ENCODE measurements around the gene PIPOX.

The PIPOX gene

GRCh38 chr17:29050176-29050575 is 7.2 kb downstream of the PIPOX start:
- Mint-ChIP-seq H3K4me1 (ENCODE audit: low read depth) (peaks cover 10% of the 10 kb centered on the region), H3K9me3 (no peaks in the 10 kb centered on the region), H3K27ac (no peak overlapping the region), H3K36me3 (ENCODE audit: low read depth) (no peaks in the 10 kb centered on the region), H3K27me3 (peaks cover 3% of the 10 kb centered on the region), H3K4me3 (no peak overlapping the region)

GRCh38 chr17:29051194-29051593 is 8.3 kb downstream of the PIPOX start:
- H3K4me3 Mint-ChIP-seq, result no peak overlapping the region
- H3K27ac Mint-ChIP-seq, result no peak overlapping the region
- no peaks in the 10 kb centered on the region for H3K36me3 Mint-ChIP-seq (ENCODE audit: low read depth)
- H3K9me3 Mint-ChIP-seq, result no peaks in the 10 kb centered on the region
- H3K27me3 Mint-ChIP-seq, result no peaks in the 10 kb centered on the region
- peaks cover 5% of the 10 kb centered on the region for H3K4me1 Mint-ChIP-seq (ENCODE audit: low read depth)

GRCh38 chr17:29051731-29052130 is 8.8 kb downstream of the PIPOX start:
- H3K27ac Mint-ChIP-seq, result no peak overlapping the region
- no peaks in the 10 kb centered on the region for H3K27me3 Mint-ChIP-seq
- H3K9me3 Mint-ChIP-seq, result no peaks in the 10 kb centered on the region
- H3K4me1 Mint-ChIP-seq (ENCODE audit: low read depth), result peaks cover 5% of the 10 kb centered on the region
- H3K4me3 Mint-ChIP-seq, result no peak overlapping the region
- H3K36me3 Mint-ChIP-seq (ENCODE audit: low read depth), result no peaks in the 10 kb centered on the region

GRCh38 chr17:29054835-29055234 is 11.9 kb downstream of the PIPOX start:
- H3K36me3 Mint-ChIP-seq (ENCODE audit: low read depth), result no peaks in the 10 kb centered on the region
- no peaks in the 10 kb centered on the region for H3K9me3 Mint-ChIP-seq
- H3K4me3 Mint-ChIP-seq, result no peak overlapping the region
- H3K4me1 Mint-ChIP-seq (ENCODE audit: low read depth), result peaks cover 4% of the 10 kb centered on the region
- no peaks in the 10 kb centered on the region for H3K27me3 Mint-ChIP-seq
- no peak overlapping the region for H3K27ac Mint-ChIP-seq

GRCh38 chr17:29057361-29057760 is 14.4 kb downstream of the PIPOX start:
- H3K27ac Mint-ChIP-seq, result no peak overlapping the region
- no peaks in the 10 kb centered on the region for H3K27me3 Mint-ChIP-seq
- H3K9me3 Mint-ChIP-seq, result no peaks in the 10 kb centered on the region
- H3K4me3 Mint-ChIP-seq, result no peak overlapping the region
- H3K4me1 Mint-ChIP-seq (ENCODE audit: low read depth), result peaks cover 15% of the 10 kb centered on the region
- H3K36me3 Mint-ChIP-seq (ENCODE audit: low read depth), result no peaks in the 10 kb centered on the region

GRCh38 chr17:29058391-29058790 is 15.4 kb downstream of the PIPOX start:
- H3K9me3 Mint-ChIP-seq, result no peaks in the 10 kb centered on the region
- no peaks in the 10 kb centered on the region for H3K36me3 Mint-ChIP-seq (ENCODE audit: low read depth)
- no peak overlapping the region for H3K4me3 Mint-ChIP-seq
- no peak overlapping the region for H3K27ac Mint-ChIP-seq
- peaks cover 15% of the 10 kb centered on the region for H3K4me1 Mint-ChIP-seq (ENCODE audit: low read depth)
- no peaks in the 10 kb centered on the region for H3K27me3 Mint-ChIP-seq

GRCh38 chr17:29059281-29059680 is 16.3 kb downstream of the PIPOX start:
- Mint-ChIP-seq H3K4me3 (no peak overlapping the region), H3K4me1 (ENCODE audit: low read depth) (peaks cover 15% of the 10 kb centered on the region), H3K36me3 (ENCODE audit: low read depth) (no peaks in the 10 kb centered on the region), H3K27ac (no peak overlapping the region), H3K27me3 (no peaks in the 10 kb centered on the region), H3K9me3 (no peaks in the 10 kb centered on the region)

GRCh38 chr17:29060475-29060874 is 17.5 kb downstream of the PIPOX start:
- no peaks in the 10 kb centered on the region for H3K9me3 Mint-ChIP-seq
- H3K4me3 Mint-ChIP-seq, result no peak overlapping the region
- peaks cover 15% of the 10 kb centered on the region for H3K4me1 Mint-ChIP-seq (ENCODE audit: low read depth)
- no peaks in the 10 kb centered on the region for H3K36me3 Mint-ChIP-seq (ENCODE audit: low read depth)
- H3K27ac Mint-ChIP-seq, result no peak overlapping the region
- H3K27me3 Mint-ChIP-seq, result no peaks in the 10 kb centered on the region

- Mint-ChIP-seq H3K9me3 (no peaks in the 10 kb centered on the region), H3K4me3 (no peak overlapping the region), H3K27me3 (no peaks in the 10 kb centered on the region), H3K36me3 (ENCODE audit: low read depth) (no peaks in the 10 kb centered on the region), H3K27ac (peak overlapping the region; percentile 43), H3K4me1 (ENCODE audit: low read depth) (peaks cover 15% of the 10 kb centered on the region)
These were observed 18.1 kb downstream of the PIPOX start for GRCh38 chr17:29061036-29061435.

- no peak overlapping the region for H3K4me3 Mint-ChIP-seq
- no peaks in the 10 kb centered on the region for H3K36me3 Mint-ChIP-seq (ENCODE audit: low read depth)
- H3K27ac Mint-ChIP-seq, result no peak overlapping the region
- no peaks in the 10 kb centered on the region for H3K9me3 Mint-ChIP-seq
- H3K4me1 Mint-ChIP-seq (ENCODE audit: low read depth), result peaks cover 15% of the 10 kb centered on the region
- H3K27me3 Mint-ChIP-seq, result no peaks in the 10 kb centered on the region
These were observed 19.3 kb downstream of the PIPOX start for GRCh38 chr17:29062215-29062614.

- Mint-ChIP-seq H3K9me3 (no peaks in the 10 kb centered on the region), H3K27me3 (no peaks in the 10 kb centered on the region), H3K36me3 (ENCODE audit: low read depth) (no peaks in the 10 kb centered on the region), H3K4me3 (no peak overlapping the region), H3K27ac (no peak overlapping the region), H3K4me1 (ENCODE audit: low read depth) (peaks cover 15% of the 10 kb centered on the region)
These were observed 21.1 kb downstream of the PIPOX start for GRCh38 chr17:29063992-29064391.

GRCh38 chr17:29066047-29066446 is 23.1 kb downstream of the PIPOX start:
- H3K27me3 Mint-ChIP-seq, result no peaks in the 10 kb centered on the region
- H3K4me3 Mint-ChIP-seq, result no peak overlapping the region
- no peak overlapping the region for H3K27ac Mint-ChIP-seq
- H3K9me3 Mint-ChIP-seq, result no peaks in the 10 kb centered on the region
- H3K36me3 Mint-ChIP-seq (ENCODE audit: low read depth), result no peaks in the 10 kb centered on the region
- H3K4me1 Mint-ChIP-seq (ENCODE audit: low read depth), result peaks cover under 1% of the 10 kb centered on the region

GRCh38 chr17:29066606-29067005 is 23.7 kb downstream of the PIPOX start:
- Mint-ChIP-seq H3K27me3 (no peaks in the 10 kb centered on the region), H3K36me3 (ENCODE audit: low read depth) (no peaks in the 10 kb centered on the region), H3K4me3 (no peak overlapping the region), H3K4me1 (ENCODE audit: low read depth) (no peaks in the 10 kb centered on the region), H3K9me3 (no peaks in the 10 kb centered on the region), H3K27ac (no peak overlapping the region)

GRCh38 chr17:29068818-29069217 is 25.9 kb downstream of the PIPOX start:
- Mint-ChIP-seq H3K4me3 (no peak overlapping the region), H3K36me3 (ENCODE audit: low read depth) (no peaks in the 10 kb centered on the region), H3K9me3 (no peaks in the 10 kb centered on the region), H3K27me3 (no peaks in the 10 kb centered on the region), H3K27ac (no peak overlapping the region), H3K4me1 (ENCODE audit: low read depth) (no peaks in the 10 kb centered on the region)

GRCh38 chr17:29069526-29070041 is 26.6 kb downstream of the PIPOX start:
- no peaks in the 10 kb centered on the region for H3K27me3 Mint-ChIP-seq
- no peaks in the 10 kb centered on the region for H3K4me1 Mint-ChIP-seq (ENCODE audit: low read depth)
- H3K9me3 Mint-ChIP-seq, result no peaks in the 10 kb centered on the region
- H3K36me3 Mint-ChIP-seq (ENCODE audit: low read depth), result no peaks in the 10 kb centered on the region
- H3K4me3 Mint-ChIP-seq, result no peak overlapping the region
- peak overlapping the region; percentile 47 for H3K27ac Mint-ChIP-seq

GRCh38 chr17:29070308-29070707 is 27.4 kb downstream of the PIPOX start:
- H3K27me3 Mint-ChIP-seq, result no peaks in the 10 kb centered on the region
- H3K4me3 Mint-ChIP-seq, result no peak overlapping the region
- H3K36me3 Mint-ChIP-seq (ENCODE audit: low read depth), result no peaks in the 10 kb centered on the region
- no peaks in the 10 kb centered on the region for H3K4me1 Mint-ChIP-seq (ENCODE audit: low read depth)
- no peaks in the 10 kb centered on the region for H3K9me3 Mint-ChIP-seq
- H3K27ac Mint-ChIP-seq, result no peak overlapping the region
